GM19328 (cell line): ENCODE results near the gene ATG13.
"Not testable (repeated sequence)": the region's sequence is repeated elsewhere in the genome, so short reads cannot be mapped to it uniquely, and the experiment has no call there.

ENCODE experiments used
- ATAC-seq: cut with Tn5 transposase; IDR thresholded peaks from one replicate; pipeline ENCODE4 v1.9.1; 2021; ENCODE audit warnings: mild to moderate bottlenecking, moderate library complexity; ENCODE audit not compliant: unreplicated experiment

ATG13 gene

DNA sequence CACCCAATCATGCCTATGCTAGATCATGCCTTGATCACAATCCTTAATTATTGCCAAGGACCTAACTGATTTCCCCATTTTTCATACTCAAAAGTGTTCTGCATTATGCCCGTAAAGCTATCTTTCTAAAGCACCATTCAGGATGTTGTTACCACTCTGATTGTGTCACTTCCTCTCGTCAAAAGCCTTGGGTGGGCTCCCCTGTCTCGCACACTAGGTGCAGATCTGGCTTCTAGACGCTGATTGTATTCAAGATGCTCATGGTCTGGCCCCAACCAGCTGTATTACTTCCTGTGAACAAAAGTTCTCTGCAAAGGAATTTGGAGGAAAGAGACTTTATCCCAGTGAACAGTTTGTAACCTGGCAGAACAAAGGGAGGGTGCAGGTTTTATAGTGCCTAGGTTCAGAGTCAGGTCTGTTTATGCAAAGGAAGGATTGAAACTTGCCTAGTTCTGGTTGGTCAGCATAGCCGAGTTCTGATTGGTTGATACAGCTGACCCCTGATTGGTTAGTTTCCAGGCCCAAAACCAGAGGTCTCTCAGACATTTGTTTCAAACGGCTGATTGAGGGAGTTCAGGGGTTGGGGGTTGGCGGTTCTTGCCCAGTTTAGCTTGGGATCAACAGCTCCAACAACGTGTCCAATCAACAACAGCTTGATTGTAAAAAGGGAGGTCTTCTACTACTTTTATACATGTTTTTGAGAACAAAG is 25.4 kb downstream of the ATG13 start:
- ATAC-seq: no peak

DNA sequence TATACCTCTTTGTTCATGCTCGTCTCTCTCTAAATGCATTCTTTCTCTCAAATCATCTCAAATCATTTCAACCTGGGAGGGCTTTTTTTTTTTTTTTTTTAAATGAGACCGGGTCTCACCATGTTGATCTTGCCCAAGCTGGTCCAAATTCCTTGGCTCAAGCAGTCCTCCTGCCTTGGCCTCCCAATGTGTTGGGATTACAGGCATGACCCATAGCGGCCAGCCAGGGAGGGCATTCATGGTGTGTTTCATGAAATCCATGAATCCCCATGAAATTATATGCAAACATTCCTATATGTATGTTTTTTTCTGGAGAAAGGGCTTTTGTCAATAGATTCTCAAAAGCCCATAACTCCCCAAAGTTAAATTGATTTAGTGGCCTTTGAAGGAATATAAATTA is 26.2 kb downstream of the ATG13 start:
- ATAC-seq: no peak

DNA sequence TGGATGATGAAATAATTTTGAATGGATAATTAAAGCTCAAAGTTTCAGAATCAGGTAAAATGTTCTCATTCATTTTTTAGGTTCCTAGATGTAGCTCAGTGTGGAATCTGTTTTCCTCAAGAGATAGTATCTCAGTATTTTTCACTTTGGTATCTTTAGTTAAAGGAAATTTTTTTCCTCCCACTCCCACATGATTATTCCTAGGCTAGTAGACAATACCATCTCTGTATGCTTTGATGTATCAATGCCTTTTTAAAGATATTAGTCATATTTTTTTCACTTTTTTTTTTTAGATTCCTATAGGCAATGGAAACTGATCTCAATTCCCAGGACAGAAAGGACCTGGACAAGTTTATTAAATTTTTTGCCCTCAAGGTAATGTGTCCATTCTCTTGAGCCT is 26.6 kb downstream of the ATG13 start:
- no peak for ATAC-seq

DNA sequence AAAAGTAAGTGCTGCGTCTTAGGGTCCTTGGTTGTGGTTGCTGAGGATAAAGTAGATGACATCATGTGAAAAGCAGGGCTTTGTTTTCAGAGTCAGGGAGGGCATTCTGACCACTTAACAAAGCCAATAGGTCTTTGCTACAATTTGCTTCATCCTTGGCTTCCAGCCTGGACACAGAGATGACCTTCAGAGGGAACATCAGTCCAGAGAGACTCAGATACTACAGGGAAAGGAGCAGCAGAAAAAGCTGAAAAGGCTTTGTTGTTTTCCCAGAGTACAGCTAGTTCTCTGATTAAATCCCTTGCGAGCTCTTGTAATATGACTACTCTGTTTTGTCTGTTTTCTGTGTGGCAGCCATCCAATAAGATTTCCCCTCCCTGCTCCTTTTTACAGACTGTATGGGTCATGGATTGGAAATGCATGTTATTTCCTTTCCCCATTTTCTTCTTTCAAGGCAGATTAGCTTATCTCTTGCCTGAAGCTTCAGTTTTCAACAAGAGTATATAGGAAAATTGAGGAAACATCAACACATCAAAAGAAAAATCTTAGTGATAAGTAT is 31.9 kb downstream of the ATG13 start:
- ATAC-seq: no peak

DNA sequence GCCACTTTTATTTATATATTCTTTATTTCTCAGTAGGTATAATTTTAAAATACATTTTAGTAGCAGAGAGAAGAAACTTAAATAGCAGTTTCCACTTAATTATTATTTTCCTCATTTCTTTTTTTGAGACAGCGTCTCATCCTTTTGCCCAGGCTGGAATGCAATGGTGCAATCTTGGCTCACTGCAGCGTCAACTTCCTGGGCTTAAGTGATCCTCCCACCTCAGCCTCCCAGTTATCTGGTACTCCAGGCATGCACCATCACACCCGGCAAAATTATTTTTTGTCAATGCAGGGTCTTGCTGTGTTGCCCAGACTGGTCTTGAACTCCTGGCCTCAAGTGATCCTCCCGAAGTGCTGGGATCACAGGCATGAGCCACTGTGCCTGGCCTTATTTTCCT is 38.3 kb downstream of the ATG13 start:
- no peak for ATAC-seq

DNA sequence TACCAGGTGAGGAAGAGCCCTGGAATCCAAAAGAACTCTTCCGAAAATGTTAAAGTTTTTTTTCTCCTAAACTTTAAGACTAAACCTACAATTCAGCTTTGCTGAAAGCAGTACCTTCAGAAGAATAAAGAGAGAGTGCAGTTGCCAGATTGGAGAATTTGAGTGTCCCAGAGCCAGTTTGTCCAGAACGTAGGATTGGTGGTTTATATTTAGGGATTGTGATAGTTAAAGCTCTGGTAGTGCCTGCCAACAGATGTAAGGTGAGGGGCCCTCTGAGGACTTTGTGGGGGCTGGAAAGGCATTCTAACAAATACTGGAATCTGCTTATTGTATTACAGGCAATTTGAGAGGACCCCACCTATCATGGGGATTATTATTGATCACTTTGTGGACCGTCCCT is 39.8 kb downstream of the ATG13 start:
- no peak for ATAC-seq

DNA sequence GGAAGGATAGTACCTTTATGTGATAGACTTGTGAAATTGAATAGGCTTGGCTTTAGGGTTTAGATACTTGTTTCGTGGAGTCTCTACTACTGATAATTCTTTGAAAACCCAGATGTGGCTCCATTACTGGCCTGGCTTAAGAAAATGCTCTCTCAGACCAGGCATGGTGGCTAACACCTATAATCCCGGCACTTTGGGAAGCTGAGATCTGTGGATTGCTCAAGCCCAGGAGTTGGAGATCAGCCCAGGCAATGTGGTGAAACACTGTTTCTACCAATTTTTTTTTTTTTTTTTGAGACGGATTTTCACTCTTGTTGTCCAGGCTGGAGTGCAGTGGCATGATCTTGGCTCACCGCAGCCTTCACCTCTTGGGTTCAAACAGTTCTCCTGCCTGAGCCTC is 40.9 kb downstream of the ATG13 start:
- ATAC-seq: no peak

DNA sequence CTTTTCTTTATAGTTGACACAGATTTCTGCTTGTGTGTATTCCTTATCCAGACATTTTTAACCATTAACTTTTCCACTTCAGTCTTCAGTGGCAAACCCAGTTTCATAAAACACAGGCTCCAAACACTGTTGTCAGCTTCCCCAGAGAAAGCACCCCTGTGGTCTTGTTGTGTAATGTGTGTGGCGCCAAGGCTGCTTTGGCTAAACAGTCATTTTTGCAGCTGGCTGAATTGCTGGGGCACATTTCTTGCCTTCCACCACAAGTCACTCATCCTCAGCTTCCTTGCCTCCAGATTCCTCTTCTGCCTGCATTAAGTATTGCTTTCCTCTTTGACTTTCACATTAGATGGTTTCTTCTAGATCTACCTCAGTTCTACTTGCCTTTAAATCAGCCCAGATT is 42.6 kb downstream of the ATG13 start:
- ATAC-seq: no peak

DNA sequence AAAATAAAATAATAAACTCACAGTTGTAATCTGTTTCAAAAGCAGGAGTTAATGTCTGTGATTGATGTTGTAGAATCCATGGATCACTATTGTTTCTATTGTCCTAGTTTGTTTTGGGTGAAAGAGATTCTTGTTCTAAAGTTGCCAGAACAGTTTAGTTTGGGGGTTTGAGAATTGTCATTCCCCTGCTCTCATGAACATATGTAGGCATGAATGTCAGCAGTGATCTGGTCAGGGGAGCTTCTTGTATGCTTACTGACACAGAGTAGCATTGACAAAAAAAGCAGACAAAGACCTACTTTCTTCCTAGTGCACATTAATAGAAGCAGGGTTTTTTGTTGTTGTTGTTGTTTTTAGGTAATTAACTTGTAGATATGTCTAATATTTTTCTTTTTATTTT is 44.5 kb downstream of the ATG13 start:
- no peak for ATAC-seq

DNA sequence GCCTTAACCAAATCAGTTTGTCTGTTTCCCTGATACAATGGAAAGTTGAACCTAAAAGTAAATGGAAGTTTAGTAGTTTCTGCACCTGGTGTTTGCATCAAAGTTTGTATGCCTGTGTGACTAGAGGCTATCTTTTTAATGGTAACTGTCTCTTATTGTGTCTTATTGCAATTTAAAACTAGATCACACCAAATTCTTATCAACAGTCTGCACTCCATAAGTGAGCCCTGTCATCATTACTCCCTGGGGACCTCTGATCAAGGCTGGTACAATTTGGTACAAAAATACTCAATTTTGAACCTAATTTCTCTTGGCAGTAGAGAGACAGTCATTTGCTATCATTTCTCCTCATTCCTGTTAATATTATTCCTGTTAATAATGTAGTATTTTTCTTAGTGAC is 45.0 kb downstream of the ATG13 start:
- no peak for ATAC-seq

DNA sequence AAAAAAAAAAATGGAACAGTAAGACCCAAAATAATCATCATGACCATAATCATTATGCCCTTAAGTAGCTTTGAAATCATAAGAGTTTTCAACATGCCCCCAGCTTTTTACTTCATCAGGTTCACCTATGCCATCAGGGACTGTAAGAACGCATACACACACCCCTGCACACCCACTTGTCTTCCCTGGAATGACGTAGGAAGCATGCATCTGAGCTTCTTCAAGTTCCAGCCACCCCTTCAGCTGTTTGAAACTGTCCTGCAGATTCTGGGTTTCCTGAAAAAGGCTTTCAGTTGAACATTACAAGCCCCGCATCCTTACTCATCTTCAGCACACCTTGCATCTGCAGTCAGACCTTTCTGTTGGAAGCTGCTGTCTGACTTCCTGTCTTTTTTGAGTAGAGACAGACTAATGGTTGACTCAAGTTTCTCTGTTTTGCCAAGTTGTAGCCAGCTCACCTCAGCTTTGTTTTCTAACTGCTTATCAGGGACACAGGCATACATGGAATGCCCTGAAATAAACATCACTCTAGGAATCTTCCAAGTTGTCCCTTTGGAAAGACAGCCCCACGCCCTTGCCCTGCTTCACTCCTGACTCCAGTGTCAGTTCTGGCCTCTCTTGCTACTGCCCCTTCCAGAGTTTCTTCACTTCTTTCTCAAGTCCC is 46.1 kb downstream of the ATG13 start:
- ATAC-seq: no peak

DNA sequence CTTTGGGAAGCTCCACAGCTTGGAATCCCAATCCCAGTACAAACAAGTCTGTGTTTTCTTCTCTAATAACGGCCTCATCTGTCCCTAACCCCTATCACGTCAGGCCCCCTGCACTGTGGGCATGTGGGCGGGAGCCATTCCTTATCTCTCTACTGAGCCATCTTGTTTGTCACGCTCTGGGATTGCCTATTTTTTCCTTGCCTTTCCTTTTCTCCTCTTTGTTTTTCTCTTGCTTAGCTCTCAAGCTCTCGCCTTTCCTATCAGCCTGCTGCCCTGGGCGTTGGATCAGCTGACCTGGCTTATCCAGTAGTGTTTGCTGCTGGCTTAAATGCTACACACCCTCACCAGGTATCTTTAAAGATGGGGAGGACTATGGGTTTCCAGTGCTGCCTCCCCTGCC is 47.3 kb downstream of the ATG13 start:
- ATAC-seq: no peak

DNA sequence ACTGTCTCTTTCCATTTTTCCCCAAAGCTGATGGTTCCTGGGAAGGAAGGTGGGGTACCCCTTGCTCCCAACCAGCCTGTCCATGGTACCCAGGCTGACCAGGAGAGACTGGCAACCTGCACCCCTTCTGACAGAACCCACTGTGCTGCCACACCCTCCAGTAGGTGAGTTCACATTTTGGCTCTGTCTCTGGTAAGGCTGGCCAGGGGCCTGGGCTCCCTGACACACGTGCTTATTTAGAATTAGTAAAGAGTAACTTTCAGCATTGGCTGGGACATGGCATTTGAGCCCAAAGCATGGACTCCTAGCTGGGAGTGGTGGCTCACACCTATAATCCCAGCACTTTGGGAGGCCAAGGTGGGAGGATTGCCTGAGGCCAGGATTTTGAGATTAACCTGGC is 48.0 kb downstream of the ATG13 start:
- ATAC-seq: no peak

DNA sequence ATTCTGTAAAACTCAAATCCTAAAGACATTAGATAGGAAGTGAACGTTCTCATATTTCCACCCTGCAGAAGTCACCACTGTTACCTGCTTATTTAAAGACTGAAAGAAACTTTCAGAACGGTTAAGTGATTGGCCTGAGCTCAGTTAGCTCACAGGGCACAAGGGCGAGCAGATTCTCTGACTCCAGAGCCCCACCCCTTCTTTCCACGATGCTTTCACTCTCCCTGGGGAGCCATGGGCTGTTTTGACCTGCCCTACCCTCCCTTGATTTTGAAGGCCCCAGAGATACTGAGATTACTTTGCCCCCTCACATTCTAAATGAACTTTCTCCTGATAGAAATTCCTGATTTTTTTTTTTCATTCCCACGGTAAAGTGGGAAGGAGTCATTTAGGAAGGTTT is 49.2 kb downstream of the ATG13 start:
- ATAC-seq: no peak

DNA sequence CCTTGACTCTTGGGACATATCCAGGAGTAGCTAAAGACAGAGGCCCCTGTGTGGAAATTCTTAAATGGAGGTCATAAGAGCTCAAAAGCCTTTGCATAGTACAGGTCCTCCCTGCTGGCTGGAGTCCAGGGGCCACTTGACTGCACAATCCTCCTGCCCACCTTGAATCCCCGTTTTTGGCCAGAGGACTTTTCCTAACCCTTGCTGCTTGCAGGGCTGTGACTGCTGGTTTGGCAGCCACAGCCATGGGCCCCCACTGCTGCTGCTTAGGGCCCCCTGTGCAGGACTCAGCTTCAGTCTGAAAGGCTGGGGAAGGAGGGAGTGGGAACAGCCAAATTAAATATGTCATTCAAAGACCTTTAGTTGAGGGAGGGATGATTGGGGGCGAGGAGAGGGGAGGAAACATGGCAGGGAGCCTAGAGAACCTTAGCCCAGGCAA is 49.7 kb downstream of the ATG13 start:
- no peak for ATAC-seq

DNA sequence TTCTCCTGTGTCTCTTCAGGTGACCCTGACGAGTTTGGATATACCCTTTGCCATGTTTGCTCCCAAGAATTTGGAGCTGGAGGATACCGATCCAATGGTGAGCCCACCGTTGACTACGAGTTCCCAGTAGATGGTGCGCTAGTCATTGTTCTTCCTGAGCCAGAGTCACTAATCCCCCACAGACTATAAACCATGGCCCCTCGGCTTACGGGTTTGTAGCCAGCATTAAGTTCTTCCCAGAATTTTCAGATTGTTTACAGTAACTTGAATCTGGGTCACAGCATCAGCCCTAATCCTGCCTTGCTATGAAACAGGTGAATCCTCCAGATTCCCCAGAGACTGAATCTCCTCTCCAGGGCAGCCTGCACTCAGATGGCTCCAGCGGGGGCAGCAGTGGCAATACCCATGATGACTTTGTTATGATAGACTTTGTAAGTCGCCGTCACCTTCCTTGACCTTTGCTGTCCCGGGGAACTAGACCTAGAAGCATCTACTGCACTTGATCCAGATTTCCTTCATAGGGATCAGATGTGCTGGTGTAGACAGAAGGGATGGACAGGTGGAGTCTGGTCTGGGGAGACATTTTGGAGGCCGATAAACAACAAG is 51.2 kb downstream of the ATG13 start:
- no peak for ATAC-seq

DNA sequence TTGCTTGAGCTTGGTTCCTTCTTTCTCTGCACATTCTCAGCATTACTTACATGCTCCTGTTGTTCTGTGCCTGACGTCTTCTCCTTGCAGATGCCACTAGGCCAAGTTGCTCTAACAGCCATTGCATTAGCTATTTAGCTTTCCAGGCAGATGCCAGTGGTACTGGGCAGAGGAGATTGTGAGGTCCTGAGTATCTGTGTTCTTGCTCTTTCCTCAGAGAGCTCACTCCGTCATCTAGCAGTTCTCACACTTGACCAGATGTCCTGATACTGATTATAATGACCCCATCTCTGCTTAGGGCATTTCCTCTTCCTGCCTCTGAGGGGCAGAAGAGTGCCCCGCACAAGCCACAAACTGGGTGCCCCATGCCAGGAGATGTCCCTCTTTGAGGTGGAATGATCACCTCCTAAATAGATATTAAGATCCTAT is 52.4 kb downstream of the ATG13 start:
- ATAC-seq: no peak

DNA sequence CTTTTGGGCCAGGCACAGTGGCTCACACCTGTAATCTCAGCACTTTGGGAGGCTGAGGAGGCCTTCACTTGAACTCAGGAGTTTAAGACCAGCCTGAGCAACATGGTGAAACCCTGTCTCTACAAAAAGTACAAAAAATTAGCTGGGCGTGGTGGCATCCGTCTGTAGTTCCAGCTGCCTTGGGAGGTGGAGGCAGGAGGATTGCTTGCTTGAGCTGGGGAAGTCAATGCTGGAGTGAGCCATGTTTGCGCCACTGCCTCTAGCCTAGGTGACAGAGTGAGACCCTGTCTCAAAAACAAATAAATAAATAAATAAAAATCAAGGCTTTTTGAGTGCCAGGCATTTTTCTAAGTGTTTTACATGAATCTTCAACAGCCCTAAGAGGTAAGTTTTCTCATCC is 53.2 kb downstream of the ATG13 start:
- not testable (repeated sequence) for ATAC-seq

DNA sequence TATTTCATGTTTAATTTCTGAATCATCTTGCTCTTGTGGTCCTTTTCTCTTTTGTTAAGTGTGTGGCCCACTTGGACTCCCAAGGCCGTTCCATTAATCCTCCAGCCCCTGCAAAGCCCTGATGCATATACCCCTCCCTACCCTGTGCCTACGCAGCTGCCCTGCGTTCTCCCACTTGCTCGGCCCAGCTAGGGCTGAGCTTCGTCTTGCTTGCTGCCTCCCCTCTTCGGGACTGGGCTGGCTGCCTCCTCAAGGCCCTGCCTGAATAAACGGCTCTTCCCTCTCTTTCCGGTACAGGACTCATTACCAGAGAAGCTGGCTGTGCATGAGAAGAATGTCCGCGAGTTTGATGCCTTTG is 54.6 kb downstream of the ATG13 start:
- ATAC-seq: no peak

DNA sequence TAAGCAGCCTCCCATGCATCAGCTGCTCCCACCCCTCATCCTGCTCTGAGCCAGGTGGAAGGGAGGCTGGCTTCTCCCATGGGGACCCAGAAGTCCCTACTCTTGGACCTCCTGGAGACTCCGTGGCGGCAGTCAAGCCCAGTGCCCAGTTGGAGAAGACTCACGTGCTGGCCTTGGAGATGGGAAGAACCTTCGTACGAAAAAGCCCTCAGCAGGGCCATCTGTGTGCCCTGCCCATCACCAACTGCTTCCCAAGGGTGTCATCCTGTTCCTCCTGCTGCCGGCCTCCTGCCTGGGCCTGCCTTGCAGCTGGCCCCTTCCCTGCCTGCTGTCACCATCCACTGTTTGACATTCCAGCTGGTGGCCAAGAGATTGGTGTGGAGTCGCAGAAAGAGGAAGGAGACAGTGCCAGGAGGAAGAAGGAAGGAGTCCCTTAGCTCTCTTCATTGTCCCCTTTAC is 55.1 kb downstream of the ATG13 start:
- no peak for ATAC-seq

DNA sequence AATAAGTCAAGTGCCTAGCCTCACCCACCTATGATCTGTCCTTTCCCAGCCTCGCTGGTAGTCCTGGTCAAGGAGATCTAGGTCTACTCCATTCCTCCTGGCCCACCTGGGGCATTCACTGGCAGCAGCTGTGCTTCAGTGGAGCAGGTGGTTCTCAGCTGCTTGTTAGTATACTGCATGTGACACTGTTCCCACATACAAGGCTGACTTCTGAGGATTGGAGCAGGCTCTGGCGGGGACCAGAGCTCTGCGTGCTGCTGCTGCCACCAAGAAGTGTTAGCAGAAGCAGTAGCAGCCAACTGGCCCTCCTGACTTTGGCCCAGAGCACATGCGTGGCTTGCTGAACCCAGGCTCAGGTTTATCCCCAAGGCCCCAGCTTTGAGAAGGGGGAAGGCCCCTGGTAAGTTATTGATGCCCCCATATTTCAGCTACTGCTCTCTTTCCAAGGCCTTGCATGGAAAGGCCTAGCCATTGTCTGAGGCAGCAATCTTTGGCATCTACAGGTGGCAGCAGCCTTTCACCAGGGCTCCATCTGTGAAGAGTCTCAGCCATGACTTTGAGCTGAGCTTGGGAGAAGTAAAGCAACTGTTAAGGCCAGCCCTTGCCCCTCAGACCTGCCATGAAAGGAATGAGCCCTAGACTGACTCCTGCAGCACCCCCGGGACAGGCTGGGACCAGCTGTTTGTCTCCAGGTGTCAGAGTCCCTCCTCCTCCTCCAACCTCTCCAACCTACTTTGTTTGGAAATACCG is 56.5 kb downstream of the ATG13 start:
- no peak for ATAC-seq
